A549 treated with CpdA at 1 μM for 4 hours (cell line): ENCODE results near the gene COX6B1. TPM values are rescaled to one million over a fixed set of nuclear protein-coding genes. Genes with fewer than 3 reads are reported as not detected.

Source experiments
- total RNA-seq: library from RNA; stranded (reverse); fragments of 200-300 nt; extraction: Qiagen RNA extraction; gene quantifications from 5 replicates; pipeline ENCODE4 v1.2.3, GENCODE V29; 2022; ENCODE audit warnings: low read depth

Gene COX6B1, protein sequence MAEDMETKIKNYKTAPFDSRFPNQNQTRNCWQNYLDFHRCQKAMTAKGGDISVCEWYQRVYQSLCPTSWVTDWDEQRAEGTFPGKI
- total RNA-seq = 1,280 to 1,484 TPM (median 1,422 TPM) in 5 replicates

DNA sequence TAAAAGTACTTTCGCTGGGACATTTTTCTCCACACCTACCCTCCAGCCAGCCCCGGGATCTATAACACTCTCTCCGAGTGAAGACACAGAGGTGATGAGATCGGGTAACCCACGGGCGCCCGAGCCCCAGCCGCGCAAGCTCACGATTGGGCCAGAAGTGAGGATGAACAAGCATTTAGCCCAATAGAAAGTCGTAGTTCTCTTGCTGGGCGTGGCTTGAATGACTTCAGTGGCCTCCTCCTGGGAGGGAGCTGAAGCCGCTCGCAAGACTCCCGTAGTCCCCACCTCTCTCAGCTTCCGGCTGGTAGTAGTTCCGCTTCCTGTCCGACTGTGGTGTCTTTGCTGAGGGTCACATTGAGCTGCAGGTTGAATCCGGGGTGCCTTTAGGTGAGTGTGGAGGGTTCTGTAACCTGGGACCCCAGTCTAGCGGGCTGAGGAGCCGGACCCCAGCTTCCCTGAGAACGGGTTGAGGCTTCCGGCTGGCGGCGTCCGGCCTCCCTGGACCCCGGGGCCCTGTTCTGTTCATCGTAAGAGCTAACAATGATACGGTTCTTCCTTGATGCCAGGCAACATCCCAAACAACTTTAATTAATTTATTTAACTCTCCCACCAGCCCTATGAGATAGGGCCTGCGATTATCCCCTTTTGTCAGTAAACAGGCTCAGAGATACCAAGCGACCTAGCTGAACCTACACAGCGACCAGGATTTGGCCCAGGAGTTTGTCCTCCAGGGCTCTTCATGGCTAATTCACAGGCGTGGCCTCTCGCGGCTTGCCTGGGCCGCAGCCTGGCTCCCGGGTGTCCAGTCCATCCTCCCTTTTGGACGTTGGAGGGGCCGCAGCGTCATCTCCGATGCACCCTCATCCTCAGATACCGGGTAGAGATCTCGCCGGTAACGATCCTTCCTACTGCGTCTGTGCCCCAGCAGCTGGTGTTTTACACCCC is at the start of gene COX6B1:
Gene COX6B1, plus strand, starts transcription at position 307 of the 945 bp plus-strand sequence. CDS start 2,921 bp downstream, outside the sequence.

DNA sequence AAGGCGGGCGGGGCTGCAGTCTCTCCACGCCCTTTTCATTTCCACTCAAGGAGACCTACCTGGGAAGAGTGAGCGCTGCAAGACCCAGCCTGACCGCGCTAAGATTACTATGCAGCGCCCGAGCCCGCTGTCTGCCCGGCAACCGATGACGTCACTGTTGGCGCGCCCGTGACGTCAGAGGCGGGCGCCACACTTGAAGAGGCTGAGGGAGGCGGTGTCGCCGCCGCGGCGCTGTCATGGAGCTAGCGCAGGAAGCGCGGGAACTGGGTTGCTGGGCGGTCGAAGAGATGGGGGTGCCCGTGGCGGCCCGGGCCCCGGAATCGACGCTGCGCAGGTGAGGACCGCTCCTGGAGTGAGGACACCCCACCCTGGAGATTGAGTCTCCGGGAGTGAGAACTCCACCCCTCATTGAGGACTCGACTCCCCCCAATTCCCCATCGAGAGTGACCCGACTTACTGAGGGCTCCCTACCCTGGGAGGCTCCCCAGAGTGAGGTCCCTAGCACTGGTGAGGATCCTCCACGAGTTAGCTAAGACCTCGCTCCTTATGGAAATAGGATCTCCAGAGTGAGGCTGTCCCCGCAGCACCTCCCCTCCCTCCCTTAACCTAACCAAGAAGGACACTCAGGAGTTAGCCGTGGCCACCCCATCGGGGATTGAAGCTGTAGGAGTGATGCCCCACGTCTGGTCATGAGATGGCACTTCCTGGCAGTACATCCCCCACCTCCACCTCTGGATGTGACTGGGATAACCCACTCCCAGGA is 35.4 kb upstream of the COX6B1 start, which contains the start of gene HAUS5:
Gene HAUS5, plus strand, starts transcription at position 177 of the 763 bp plus-strand sequence. Its CDS starts 60 bp downstream, at position 237.

DNA sequence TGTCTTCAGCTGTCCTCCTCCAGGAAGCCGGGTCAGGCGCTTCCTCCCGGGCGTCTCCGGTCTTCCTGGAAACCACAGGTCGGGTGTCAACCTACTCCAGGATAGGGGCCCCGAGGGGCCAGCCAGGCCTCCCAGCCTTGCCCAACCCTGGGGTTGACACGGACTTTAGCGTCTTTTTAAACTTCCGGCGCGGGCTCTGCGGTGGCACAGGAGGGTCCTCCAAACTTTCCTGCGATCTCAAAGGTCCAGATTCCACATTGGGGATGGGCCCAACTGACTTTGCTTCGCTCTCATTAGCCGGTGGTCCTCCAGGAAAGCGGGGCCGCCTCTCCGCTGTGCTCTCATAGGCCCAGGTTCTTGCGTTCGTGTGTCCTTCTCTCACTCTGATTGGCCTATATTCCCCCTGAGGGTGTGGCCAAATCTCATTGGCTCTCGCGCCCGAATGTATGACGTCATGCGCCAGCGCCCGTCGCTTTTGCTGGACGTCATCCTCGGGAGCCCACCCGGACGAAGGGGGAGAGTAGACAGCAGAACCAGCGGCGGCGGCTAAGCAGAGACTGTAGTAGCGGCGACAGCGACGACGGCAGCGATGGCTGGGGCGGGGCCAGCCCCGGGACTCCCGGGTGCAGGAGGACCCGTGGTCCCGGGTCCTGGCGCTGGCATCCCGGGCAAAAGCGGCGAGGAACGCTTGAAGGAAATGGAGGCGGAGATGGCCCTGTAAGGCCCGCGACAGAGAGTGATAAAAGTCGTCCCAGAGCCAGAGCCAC is 19.4 kb upstream of the COX6B1 start, which contains the start of gene RBM42:
Gene RBM42, plus strand, starts transcription at position 472 of the 767 bp plus-strand sequence. Its CDS starts 118 bp downstream, at position 590.

DNA sequence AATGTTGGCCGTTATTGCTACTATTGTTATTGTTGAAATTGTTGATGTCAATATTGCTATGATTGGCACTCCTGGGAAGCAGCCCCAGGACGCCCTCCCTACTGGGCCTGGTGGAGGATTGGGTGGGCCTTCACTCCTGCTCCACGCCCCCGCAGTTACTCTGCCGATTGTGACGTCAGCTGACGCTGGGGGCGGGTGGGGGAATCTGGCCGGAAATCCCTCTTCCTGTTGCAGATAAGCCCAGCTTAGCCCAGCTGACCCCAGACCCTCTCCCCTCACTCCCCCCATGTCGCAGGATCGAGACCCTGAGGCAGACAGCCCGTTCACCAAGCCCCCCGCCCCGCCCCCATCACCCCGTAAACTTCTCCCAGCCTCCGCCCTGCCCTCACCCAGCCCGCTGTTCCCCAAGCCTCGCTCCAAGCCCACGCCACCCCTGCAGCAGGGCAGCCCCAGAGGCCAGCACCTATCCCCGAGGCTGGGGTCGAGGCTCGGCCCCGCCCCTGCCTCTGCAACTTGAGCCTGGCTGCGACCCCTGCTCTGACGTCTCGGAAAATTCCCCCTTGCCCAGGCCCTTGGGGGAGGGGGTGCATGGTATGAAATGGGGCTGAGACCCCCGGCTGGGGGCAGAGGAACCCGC is 6.5 kb upstream of the COX6B1 start, which contains the start of gene ETV2:
Gene ETV2, plus strand, starts transcription at position 231 of the 637 bp plus-strand sequence. CDS start 716 bp downstream, outside the sequence.

DNA sequence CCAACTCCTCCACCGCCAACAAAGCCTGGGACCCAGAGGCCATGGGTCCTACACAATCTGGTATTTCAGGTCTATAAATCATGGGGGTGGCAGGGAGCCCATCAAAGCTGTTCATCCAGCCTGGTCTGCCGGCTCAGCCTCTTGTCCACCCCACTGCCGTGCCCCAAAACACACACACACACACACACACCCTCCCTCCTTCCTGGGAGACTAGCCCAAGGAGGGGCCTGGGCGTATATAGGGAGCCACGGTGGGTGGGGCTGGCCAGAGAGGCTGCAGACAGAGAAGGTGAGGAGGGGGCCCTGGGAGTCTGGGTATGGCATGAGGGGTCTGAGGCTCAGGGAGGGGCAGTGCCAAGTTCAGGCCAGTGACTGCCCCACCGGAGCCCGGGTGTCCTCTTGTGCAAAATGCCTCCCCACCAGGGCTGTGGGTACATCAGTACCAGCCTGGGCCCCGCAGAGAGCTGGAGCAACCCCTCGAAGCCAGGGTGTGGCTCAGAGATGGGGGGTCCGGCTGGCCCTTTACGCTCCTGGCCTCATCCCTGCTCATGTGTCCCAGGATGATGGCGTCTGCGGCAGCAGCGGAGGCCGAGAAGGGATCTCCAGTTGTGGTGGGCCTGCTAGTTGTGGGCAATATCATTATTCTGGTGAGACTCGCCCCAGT is 18.3 kb downstream of the COX6B1 start, which contains the start of gene UPK1A:
Gene UPK1A, plus strand, starts transcription at position 267 of the 663 bp plus-strand sequence. Its CDS starts 296 bp downstream, at position 563.

DNA sequence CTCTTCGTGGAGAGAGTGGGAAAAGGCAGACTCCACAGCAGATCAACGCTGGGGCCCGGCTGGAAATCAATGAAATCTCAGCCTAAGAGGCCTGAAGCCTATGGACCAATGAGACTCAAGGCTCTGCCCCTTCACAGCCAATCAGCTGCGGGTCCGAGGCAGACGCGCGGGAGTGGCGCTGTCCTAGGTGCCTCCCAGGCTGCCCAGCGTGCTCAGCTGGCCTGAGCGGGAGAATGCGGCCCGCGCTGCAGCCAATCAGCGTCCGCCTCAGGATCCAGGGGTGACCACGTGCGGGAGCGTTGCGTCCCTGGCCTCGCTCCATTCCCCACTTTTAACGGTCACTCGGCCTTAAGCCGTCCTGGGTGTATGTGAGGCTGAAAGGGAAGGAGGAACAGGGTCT is 56.1 kb downstream of the COX6B1 start, which contains the start of gene ZBTB32:
Gene ZBTB32, plus strand, starts transcription at position 341 of the 400 bp plus-strand sequence. CDS start 10,069 bp downstream, outside the sequence.

Other genes with a start within 250 kb of the COX6B1 start
- gene FFAR2, start 200.1 kb upstream of the COX6B1 start, total RNA-seq = 0.06 TPM in 1 of 5 replicates, not detected in the others
- gene KRTDAP, start 157.9 kb upstream of the COX6B1 start, total RNA-seq = not detected in 5 replicates
- 30.7 to 39.2 TPM (median 32.3 TPM) in 5 replicates for gene DMKN, start 134.7 kb upstream of the COX6B1 start, total RNA-seq
- gene SBSN, start 120.0 kb upstream of the COX6B1 start, total RNA-seq = 3.3 to 4.8 TPM (median 3.7 TPM) in 5 replicates
- gene GAPDHS, start 114.9 kb upstream of the COX6B1 start, total RNA-seq = not detected in 5 replicates
- 333 to 446 TPM (median 432 TPM) in 5 replicates for gene TMEM147, start 102.7 kb upstream of the COX6B1 start, total RNA-seq
- gene ATP4A, start 84.7 kb upstream of the COX6B1 start, total RNA-seq = 0.01 TPM in 1 of 5 replicates, not detected in the others
- not detected in 5 replicates for gene PMIS2, start 62.1 kb upstream of the COX6B1 start, total RNA-seq
- gene HAUS5, start 35.6 kb upstream of the COX6B1 start, total RNA-seq = 12.9 to 17.2 TPM (median 14.8 TPM) in 5 replicates
- 143 to 210 TPM (median 201 TPM) in 5 replicates for gene RBM42, start 19.3 kb upstream of the COX6B1 start, total RNA-seq
- gene ETV2, start 6.6 kb upstream of the COX6B1 start, total RNA-seq = 1.5 to 2.6 TPM (median 2.4 TPM) in 5 replicates
- gene UPK1A, start 18.2 kb downstream of the COX6B1 start, total RNA-seq = 0.62 to 1.1 TPM (median 0.86 TPM) in 5 replicates
- not detected in 5 replicates for gene ZBTB32, start 56.2 kb downstream of the COX6B1 start, total RNA-seq
- gene KMT2B, start 69.7 kb downstream of the COX6B1 start, total RNA-seq = 51.4 to 66.0 TPM (median 58.9 TPM) in 5 replicates
- 9.3 to 12.6 TPM (median 11.0 TPM) in 5 replicates for gene IGFLR1, start 94.1 kb downstream of the COX6B1 start, total RNA-seq
- gene U2AF1L4, start 97.1 kb downstream of the COX6B1 start, total RNA-seq = 26.6 to 28.4 TPM (median 27.0 TPM) in 5 replicates
- gene PSENEN, start 97.3 kb downstream of the COX6B1 start, total RNA-seq = 278 to 327 TPM (median 289 TPM) in 5 replicates
- 17.4 to 27.7 TPM (median 23.3 TPM) in 5 replicates for gene LIN37, start 100.3 kb downstream of the COX6B1 start, total RNA-seq
- gene HSPB6, start 108.7 kb downstream of the COX6B1 start, total RNA-seq = 0.26 to 0.50 TPM (median 0.38 TPM) in 5 replicates
- 23.9 to 34.7 TPM (median 27.4 TPM) in 5 replicates for gene PROSER3, start 109.9 kb downstream of the COX6B1 start, total RNA-seq
- 3.5 to 8.1 TPM (median 5.6 TPM) in 5 replicates for gene ARHGAP33, start 127.2 kb downstream of the COX6B1 start, total RNA-seq
- gene PRODH2, start 164.5 kb downstream of the COX6B1 start, total RNA-seq = 0.17 to 0.50 TPM (median 0.25 TPM) in 5 replicates
- gene NPHS1, start 204.2 kb downstream of the COX6B1 start, total RNA-seq = 0.41 to 0.83 TPM (median 0.49 TPM) in 5 replicates
- 0.47 to 0.65 TPM (median 0.51 TPM) in 5 replicates for gene KIRREL2, start 208.6 kb downstream of the COX6B1 start, total RNA-seq
- gene APLP1, start 220.3 kb downstream of the COX6B1 start, total RNA-seq = 66.5 to 99.5 TPM (median 89.7 TPM) in 5 replicates